Measurements from ENCODE around the gene RTL10.

RTL10 gene

DNA sequence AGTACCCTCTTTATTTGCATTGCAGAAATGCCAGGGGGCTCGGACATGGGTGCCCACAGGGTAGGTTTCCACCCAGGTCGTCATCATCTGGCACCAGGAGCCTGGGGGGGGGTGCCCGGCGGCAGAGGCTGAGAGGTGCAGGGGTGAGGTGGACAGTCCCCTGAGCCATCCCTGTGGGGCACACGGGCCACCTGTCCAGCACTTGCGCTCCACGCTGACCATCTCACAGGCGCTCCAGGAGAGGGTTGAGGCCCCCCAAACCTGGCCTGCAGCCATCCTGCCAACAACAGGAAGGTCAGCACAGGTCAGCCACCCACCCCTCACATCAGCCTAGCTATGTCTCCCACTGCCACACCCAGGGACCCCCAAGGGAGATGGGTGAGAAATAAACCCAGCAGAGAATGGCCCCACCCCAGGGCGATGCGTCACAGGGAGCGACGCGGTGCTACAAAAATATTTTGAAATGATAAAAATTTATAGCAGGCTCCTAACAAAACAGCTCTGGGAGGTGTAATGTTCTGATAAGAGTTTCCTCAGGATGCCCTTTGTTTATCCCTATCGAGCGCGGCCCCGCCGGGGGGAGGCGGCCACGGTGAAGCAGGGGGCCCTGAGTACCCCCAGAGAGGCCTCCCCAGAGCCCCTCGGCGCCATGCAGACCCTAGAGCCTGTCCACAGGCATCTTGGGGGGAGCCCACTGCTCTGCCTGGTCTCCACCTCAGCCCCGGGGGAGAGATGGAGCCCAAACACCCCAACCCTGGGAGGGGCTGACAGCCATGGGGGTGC, 21.0 kb upstream of the RTL10 start:
- no peak for DNase-seq

DNA sequence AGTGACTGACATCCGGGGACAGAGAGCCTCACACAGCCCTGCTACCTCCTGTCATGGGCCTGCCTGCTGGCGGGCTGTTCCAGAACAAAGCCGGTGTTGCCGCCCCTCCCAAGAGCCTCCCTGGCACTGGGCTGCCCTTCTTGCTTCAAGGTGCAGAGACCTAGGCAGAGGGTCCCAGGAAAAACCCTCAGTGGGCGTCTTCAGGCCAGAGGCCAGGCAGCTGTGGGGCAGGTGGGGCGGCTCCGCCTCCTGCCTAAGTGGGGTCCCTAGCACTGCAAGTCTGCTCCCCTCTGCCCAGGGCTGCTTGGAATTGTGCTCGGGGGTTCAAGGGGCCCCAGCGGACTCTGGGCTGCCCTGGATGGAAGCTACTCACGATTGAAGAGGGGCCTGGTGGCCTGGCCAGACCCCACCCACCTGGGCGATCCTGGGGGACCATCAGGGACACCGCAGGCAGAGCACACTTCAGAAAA, 20.4 kb upstream of the RTL10 start:
- DNase-seq = no peak

- peak; percentile 40 for DNase-seq
Measured at GRCh38 chr22:19874307-19875060, 19.8 kb upstream of the RTL10 start.

DNA sequence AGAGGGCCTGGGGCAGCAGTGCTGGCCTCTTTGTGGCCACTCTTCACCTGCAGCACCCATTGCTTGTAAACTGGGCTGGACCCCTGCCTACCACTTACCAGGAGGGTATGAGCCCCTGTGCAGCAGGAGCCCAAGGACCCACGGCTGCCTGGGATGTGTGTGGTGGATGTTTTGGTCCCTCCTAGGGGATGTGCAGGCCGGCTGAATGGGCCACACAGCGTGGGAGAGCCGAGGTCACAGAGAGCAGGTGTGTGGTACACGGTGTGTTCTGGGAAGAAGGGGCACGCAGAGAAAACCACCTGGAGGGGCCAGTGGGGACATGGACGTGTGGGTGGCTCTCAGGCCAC, 19.3 kb upstream of the RTL10 start:
- DNase-seq = no peak

DNA sequence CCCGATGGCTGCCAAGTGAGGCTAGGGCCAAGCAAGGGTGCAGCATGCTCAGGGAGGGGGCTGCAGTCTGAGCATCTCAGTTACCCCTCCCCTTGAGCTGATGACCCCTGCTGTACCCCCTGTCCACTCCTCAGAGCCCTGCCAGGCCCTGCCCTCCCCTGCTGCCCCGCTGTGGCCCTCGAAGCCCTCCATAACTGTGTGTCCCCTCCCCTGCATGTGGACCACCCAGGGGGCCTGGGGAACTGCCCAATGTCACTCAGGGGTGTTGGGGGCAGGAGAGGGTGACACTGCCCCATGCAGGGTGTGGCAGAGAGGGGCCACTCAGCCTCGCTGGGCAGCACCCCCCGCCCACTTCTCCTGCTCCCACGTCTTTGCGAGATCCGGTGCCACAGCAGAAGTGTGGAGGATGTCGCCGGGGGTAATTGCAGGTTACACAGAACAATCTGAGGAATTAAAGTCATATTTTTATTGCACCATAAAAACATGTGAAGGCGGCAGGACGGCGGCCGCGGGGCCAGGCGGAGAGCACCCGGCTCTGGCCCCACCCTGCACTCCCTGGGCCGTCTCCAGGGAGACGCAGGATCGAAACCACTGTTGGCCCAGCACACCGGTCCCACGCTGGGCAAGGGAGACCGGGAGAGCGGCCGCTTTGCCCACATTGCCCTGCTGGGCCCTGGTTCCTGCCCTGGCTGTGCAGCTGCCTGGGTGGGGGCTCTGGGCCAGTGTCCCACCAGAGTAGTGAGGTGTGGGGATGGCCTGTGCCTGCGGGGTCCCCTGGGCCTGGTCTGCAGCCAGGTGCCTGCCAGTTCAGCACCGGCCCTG, 18.7 kb upstream of the RTL10 start:
- DNase-seq = no peak

DNA sequence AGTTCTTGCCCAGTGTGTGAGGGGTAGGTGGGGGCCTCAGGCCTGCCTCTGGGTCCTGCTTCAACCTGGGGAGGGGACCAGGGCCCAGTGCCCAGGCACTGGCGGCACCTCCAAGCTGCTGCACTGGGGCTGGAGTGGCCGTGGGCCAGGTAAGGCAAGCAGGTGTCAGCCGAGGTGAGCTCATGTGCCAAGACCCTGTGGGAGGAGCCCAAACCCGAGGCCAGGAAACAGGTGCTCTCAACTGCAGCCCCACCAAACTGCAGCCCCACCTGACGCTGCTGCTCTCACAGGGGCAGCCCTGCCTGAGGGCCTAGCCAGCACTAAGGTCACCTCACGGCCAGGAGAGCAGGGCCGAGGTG, 18.1 kb upstream of the RTL10 start:
- no peak for DNase-seq

- no peak for DNase-seq
Measured at GRCh38 chr22:19871845-19872778, 17.4 kb upstream of the RTL10 start.

DNA sequence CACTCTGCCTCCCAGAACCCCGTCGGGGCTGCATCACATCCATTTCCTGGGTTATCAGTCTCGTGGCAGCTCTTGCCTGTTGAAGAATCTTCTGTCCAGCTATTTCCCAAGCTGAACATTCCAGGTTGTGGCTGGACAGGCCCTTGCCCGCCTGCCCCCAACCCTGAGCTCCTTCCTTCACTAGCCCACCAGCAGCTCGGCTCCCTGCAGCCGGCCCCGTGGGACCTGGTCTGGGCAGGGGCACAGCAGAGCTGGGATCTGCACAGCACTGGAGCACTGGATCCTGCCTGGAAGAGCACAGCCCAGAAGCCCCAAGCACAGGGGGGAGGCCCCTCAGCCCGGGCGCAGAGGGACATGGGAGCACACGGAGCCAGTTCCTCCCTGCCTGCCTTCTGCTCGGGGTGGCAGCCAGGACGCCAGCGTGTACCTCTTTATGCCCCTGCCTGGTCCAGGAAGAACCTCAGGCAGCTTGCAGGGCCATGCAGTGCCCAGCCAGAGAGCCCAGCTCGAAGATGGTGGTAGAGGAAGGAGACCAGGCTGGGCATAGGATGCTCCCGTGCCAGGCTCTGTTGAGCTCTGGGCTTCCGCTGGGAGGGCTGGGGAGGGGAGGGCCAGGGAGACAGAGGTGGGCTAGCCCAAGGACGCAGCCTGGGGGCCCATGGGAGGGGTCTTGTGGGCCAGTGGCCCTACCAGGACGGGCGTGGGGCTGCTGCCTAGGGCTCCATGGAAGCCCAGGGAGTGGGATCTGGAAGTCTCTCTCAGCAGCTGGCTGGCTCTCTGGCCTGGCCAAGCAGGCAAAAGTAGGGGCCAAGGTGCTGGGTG, 16.6 kb upstream of the RTL10 start:
- no peak for DNase-seq

DNA sequence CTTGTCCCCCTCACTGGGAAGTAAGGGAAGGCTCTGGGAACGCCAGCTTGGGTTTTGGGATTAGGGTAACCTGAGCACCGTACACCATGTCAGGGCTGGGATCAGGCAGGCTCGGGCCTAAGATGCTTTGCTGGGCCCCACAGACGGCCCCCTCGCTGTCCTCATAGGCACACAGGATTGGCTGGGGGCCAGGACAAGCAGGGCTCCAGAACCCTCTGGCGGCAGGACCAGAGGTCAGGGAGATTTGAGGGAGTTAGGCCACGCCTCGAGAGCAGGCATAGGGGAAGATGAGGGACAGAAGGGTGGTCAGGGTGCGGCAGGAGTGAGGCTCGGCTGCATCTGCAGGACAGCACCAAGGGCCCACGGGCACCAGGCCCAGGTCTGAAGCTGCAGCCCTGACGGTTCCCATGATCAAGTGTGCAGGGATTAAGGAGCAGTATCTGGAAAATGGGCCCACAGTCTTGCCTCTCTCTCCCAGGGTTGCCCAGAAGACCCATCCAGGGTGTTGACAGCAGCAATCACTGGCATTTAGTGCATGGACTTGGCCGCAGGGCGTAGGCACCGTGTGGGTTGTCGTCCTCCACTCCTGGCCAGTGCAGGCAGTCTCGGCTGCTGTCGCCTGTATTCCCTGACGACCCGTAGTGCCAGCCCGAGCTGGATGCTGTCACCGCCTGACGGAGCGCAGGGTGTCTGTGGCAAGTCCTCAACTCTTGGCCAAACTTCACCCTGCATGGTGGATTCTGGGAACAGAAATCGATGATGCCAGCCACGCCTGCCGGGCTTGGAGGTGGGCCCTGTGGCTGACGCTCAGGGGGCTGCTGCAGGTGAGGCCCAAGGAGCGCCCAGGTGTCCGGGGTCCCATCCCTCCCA, 15.7 kb upstream of the RTL10 start:
- no peak for DNase-seq

GRCh38 chr22:19869497-19870152, 15.0 kb upstream of the RTL10 start:
- no peak for DNase-seq

DNA sequence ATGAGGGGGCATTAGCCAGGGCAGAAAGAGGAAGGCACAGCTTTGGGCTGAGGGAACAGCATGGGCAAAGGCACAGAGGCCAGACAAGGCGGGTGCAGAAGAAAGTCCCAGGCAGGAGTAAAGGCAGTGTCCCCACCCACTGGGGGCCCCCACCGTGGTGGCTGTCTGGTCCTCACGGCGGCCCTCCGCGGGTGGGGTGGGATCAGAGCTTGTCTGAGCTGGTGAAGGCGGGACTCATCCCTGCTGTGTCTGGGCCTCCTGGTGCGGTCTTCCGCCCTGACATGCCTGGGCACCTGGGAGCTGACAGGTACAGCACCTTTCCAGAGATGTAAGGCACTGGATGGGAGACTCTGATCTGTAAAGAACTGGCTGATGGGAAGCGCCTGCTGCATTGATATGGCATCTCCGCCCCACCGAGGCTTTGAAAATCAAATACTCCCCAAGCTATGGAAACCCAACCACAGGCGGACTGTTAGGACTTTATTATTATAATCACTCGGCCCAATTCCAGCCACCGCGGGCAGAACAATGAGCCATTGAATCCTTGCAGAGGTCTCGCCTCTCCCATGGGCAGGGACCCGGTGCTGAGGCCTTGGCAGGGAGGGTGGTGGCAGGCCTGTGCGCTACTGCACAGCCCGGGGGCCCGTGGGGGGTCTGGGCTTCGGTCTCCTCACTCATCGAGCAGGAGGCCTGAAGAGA, 14.2 kb upstream of the RTL10 start:
- DNase-seq = no peak

DNA sequence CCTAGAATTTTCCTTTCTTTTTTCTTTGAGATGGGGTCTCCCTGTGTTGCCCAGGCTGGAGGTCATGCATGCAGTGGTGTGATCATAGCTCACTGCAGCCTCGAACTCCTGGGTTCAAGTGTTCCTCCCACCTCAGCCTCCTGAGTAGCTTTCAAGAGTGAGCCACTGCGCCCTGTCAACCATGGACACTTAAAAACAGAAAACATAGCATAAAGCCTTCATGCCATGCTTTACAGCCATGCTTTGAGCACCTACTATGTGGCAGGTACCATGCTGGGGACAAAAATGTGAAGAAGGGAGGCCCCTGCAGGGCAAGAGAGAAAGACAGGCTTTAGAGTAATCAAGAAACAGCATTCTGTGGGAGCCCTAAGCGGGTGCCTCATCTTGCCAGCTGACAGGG, 13.7 kb upstream of the RTL10 start:
- no peak for DNase-seq

DNA sequence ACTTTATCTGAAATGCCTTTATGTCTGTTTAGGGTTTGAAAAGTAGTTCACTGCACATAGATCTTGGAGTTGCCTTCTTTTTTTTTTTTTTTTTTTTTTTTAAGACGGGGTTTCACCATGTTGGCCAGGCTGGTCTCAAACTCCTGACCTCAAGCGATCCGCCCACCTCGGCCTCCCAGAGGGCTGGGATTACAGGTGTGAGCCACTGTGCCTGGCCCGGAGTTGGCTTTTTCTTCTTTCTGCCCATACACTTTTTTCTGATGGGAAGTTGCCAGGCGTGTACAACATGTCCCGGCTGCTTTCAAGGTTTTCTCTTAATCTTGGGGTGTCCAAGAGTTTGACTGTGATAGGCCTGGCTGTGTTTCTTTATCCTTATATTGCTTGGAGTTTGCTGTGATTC, 12.9 kb upstream of the RTL10 start:
- no peak for DNase-seq

DNA sequence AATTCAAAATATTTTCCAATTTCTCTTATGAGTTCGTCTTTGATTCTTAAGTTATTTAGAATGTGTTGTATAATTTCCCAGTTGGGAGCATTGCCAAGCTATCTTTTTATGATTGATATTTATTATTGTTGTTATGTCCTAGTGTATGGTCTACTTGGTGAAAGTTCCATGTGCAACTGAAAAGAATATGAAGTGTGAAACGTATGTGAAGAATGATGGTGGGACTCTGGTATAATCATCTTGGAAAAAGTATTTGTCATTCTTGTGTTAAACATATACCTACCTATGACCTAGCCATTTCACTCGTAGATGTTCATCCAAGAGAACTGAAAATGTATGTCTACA, 12.0 kb upstream of the RTL10 start:
- no peak for DNase-seq

GRCh38 chr22:19865141-19865829, 10.6 kb upstream of the RTL10 start:
- DNase-seq = no peak

GRCh38 chr22:19864538-19865106, 9.9 kb upstream of the RTL10 start:
- DNase-seq = no peak

DNA sequence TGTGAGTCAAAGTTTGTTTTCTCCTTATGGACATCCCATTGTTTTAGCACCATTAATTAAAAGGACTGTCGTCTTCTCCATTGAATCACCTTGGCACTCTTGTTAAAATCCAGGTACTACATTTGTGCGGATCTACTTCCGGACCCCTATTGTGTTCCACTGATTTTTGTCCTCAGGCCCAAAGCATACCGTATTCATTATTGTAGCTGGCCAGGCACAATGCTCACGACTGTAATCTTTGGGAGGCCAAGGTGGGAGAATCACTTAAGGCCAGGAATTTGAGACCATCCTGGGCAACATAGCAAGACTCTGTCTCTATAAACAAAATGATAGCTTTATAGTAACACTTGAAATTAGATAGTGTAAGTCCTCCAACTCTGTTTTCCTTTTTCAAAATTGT, 8.9 kb upstream of the RTL10 start:
- no peak for DNase-seq

DNA sequence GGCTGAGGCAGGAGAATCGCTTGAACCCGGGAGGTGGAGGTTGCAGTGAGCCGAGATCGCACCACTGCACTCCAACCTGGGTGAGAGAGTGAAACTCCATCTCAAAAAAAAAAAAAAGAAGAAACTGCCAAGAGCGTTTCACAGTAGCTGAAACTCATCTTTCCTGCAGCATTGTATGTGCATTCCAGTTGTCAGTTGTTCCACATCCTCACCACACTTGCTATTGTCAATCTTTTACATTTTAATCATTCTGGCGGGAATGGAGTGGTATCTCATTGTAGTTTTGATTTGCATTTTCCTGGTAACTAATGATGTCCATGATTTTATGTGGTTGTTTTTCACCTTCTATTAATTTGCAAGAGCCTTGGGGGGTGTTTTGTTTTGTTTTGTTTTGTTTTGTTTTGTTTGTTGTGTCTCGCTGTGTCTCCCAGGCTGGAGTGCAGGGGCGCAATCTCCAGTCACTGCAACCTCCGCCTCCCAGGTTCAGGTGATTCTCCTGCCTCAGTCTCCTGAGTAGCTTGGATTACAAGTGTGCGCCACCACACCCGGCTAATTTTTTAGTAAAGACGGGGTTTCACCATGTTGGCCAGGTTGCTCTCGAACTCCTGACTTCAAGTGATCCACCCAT, 8.1 kb upstream of the RTL10 start:
- no peak for DNase-seq

Measured in NCI-H2227 treated with DMSO at 0.1 percent for 48 hours (cell line).